ENCODE results near the gene BRSK1.

DNA sequence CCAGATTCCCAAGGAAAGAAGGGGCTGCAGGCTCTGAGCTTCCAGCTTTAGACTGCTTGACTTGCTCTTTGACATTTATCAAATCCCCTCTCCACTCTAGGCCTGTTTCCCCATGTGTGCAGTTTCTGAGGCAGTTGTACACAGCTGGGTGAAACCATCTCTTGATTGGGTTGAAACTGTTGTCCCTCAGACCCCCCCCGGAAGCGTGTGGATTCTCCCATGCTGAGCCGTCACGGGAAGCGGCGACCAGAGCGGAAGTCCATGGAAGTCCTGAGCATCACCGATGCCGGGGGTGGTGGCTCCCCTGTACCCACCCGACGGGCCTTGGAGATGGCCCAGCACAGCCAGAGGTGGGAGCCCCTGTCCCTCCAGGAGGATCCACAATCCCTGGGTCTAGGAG, 19.7 kb downstream of the BRSK1 start:
- TF ChIP-seq GATA2 (IDR thresholded peaks at IDR 0.05; ENCODE audit: low read depth, low read length) (no peak), GATA3 (IDR thresholded peaks at IDR 0.05; ENCODE audit: low read depth, low read length) (no peak)
